Measurements from ENCODE around the gene FAM107B. TPM values are rescaled to one million over a fixed set of nuclear protein-coding genes. Genes with fewer than 3 reads are reported as not detected.

The FAM107B gene
- total and polyA plus RNA-seq, 10 of the 15 experiments (the other 5 are each of a cell fraction or from before 2014, with no cell fraction given), result 22.9 to 162 (median 86.6) TPM

DNA sequence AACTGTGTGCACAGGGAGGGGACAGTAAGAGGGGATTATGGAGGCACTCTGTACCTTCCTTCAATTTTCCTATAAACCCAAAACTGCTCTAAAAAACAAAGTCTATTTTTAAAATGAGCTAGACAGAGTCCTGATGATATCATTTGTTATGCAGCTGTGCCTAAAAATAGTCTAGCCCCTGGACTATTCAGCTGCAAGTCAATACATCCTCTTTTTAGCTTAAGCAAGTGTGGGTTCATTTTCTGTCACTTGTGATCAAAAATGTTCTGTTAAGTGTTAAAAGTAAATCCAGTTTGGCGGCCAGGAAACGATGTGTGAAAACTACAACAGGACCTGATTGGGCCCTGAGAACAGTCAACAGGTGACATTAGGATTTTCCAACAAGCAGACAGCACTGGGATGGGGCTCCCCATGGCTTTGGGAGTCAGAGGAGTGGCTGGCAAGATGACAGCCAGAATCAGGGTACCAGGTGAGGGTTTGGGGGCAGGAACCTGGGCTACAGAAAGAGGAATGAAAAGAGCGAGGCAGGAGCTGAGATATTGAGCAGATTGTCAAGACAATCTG, 33.9 kb downstream of the FAM107B start (continued):
- TF ChIP-seq, protein P1, sequence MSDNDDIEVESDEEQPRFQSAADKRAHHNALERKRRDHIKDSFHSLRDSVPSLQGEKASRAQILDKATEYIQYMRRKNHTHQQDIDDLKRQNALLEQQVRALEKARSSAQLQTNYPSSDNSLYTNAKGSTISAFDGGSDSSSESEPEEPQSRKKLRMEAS (IDR thresholded peaks at IDR 0.05; ENCODE audit: low read depth, low read length), result peak; percentile 22; the same call in 1 of the 2 replicates
- TF ChIP-seq SMAD1 (IDR thresholded peaks at IDR 0.05; ENCODE audit: low read depth, partially characterized antibody) (no peak), ZNF622 (IDR thresholded peaks at IDR 0.05) (no peak), MEF2B (IDR thresholded peaks at IDR 0.05; ENCODE audit: partially characterized antibody, poor library complexity, severe bottlenecking) (peak; percentile 93), YBX1 (IDR thresholded peaks at IDR 0.05) (no peak), KLF5 (IDR thresholded peaks at IDR 0.05; ENCODE audit: partially characterized antibody) (no peak), POLR2AphosphoS5 (IDR thresholded peaks at IDR 0.05; ENCODE audit: low read length) (no peak), NFIC (IDR thresholded peaks at IDR 0.05; ENCODE audit: low read depth, low read length) (peak; percentile 71), EED (IDR thresholded peaks at IDR 0.05; ENCODE audit: low read depth) (0 out of 2 replicates have a peak, but pooled peaks have one; percentile 14), RCOR1 (conservative IDR thresholded peaks at IDR 0.05; ENCODE audit: low read depth, low read length) (0 out of 2 replicates have a peak, but pooled peaks have one; percentile 39), EZH2 (IDR thresholded peaks at IDR 0.05; ENCODE audit: borderline replicate concordance, control insufficient read depth, low read depth, low read length) (no peak), RUNX3 (IDR thresholded peaks at IDR 0.05; ENCODE audit: low read length) (peak; percentile 42; the same call in 1 of the 2 replicates), GATAD2B (conservative IDR thresholded peaks at IDR 0.05; ENCODE audit: low read depth) (0 out of 2 replicates have a peak, but pooled peaks have one; percentile 23), NR2C2 (IDR thresholded peaks at IDR 0.05; ENCODE audit: borderline replicate concordance, control insufficient read depth, insufficient read length, low read depth) (no peak)
- TF ChIP-seq, protein P2, sequence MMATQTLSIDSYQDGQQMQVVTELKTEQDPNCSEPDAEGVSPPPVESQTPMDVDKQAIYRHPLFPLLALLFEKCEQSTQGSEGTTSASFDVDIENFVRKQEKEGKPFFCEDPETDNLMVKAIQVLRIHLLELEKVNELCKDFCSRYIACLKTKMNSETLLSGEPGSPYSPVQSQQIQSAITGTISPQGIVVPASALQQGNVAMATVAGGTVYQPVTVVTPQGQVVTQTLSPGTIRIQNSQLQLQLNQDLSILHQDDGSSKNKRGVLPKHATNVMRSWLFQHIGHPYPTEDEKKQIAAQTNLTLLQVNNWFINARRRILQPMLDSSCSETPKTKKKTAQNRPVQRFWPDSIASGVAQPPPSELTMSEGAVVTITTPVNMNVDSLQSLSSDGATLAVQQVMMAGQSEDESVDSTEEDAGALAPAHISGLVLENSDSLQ (IDR thresholded peaks at IDR 0.05), result no peak; the same call in 1 of the 2 replicates
- TF ChIP-seq, protein P3, sequence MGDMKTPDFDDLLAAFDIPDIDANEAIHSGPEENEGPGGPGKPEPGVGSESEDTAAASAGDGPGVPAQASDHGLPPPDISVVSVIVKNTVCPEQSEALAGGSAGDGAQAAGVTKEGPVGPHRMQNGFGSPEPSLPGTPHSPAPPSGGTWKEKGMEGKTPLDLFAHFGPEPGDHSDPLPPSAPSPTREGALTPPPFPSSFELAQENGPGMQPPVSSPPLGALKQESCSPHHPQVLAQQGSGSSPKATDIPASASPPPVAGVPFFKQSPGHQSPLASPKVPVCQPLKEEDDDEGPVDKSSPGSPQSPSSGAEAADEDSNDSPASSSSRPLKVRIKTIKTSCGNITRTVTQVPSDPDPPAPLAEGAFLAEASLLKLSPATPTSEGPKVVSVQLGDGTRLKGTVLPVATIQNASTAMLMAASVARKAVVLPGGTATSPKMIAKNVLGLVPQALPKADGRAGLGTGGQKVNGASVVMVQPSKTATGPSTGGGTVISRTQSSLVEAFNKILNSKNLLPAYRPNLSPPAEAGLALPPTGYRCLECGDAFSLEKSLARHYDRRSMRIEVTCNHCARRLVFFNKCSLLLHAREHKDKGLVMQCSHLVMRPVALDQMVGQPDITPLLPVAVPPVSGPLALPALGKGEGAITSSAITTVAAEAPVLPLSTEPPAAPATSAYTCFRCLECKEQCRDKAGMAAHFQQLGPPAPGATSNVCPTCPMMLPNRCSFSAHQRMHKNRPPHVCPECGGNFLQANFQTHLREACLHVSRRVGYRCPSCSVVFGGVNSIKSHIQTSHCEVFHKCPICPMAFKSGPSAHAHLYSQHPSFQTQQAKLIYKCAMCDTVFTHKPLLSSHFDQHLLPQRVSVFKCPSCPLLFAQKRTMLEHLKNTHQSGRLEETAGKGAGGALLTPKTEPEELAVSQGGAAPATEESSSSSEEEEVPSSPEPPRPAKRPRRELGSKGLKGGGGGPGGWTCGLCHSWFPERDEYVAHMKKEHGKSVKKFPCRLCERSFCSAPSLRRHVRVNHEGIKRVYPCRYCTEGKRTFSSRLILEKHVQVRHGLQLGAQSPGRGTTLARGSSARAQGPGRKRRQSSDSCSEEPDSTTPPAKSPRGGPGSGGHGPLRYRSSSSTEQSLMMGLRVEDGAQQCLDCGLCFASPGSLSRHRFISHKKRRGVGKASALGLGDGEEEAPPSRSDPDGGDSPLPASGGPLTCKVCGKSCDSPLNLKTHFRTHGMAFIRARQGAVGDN (IDR thresholded peaks at IDR 0.05), result peak; percentile 30; the same call in 1 of the 2 replicates
- TF ChIP-seq, protein P4, sequence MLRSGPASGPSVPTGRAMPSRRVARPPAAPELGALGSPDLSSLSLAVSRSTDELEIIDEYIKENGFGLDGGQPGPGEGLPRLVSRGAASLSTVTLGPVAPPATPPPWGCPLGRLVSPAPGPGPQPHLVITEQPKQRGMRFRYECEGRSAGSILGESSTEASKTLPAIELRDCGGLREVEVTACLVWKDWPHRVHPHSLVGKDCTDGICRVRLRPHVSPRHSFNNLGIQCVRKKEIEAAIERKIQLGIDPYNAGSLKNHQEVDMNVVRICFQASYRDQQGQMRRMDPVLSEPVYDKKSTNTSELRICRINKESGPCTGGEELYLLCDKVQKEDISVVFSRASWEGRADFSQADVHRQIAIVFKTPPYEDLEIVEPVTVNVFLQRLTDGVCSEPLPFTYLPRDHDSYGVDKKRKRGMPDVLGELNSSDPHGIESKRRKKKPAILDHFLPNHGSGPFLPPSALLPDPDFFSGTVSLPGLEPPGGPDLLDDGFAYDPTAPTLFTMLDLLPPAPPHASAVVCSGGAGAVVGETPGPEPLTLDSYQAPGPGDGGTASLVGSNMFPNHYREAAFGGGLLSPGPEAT (IDR thresholded peaks at IDR 0.05; ENCODE audit: low read depth), result peak; percentile 71
- TF ChIP-seq, protein P5, sequence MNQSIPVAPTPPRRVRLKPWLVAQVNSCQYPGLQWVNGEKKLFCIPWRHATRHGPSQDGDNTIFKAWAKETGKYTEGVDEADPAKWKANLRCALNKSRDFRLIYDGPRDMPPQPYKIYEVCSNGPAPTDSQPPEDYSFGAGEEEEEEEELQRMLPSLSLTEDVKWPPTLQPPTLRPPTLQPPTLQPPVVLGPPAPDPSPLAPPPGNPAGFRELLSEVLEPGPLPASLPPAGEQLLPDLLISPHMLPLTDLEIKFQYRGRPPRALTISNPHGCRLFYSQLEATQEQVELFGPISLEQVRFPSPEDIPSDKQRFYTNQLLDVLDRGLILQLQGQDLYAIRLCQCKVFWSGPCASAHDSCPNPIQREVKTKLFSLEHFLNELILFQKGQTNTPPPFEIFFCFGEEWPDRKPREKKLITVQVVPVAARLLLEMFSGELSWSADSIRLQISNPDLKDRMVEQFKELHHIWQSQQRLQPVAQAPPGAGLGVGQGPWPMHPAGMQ (IDR thresholded peaks at IDR 0.05; ENCODE audit: borderline replicate concordance), result no peak
- TF ChIP-seq, protein P6, sequence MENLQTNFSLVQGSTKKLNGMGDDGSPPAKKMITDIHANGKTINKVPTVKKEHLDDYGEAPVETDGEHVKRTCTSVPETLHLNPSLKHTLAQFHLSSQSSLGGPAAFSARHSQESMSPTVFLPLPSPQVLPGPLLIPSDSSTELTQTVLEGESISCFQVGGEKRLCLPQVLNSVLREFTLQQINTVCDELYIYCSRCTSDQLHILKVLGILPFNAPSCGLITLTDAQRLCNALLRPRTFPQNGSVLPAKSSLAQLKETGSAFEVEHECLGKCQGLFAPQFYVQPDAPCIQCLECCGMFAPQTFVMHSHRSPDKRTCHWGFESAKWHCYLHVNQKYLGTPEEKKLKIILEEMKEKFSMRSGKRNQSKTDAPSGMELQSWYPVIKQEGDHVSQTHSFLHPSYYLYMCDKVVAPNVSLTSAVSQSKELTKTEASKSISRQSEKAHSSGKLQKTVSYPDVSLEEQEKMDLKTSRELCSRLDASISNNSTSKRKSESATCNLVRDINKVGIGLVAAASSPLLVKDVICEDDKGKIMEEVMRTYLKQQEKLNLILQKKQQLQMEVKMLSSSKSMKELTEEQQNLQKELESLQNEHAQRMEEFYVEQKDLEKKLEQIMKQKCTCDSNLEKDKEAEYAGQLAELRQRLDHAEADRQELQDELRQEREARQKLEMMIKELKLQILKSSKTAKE (IDR thresholded peaks at IDR 0.05; ENCODE audit: low read depth, poor library complexity, severe bottlenecking), result peak; percentile 84

Measured in GM12878 (cell line).